ENCODE measurements around the gene ADGRF4. TPM values are rescaled to one million over a fixed set of nuclear protein-coding genes. Genes with fewer than 3 reads are reported as not detected.

The ADGRF4 gene
- total RNA-seq, 1 donor from 2014 or later: not detected

DNA sequence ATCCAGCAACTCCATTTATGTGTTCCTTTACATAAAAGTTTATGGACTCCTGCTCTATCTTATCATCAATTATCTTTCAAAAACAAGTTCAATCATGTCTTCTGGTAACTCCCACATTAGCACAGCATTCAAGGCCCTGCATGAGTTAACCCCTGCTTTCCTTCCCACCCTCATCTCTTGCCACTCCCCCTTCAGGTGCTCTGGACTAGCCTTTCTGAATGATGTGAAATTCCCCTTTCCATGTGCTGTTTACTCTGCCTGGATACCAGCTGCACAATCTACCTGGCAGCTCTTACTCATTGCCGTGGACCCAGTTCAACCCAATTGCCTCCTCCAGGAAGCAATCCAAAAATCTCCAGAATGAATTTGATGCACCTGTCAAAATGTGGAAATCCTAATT is 11.9 kb downstream of the ADGRF4 start:
- DNase-seq (ENCODE audit: low spot score): no peak
- Mint-ChIP-seq H3K4me1 (ENCODE audit: unreplicated experiment) (no peaks in the 10 kb centered on the region), H3K4me3 (ENCODE audit: unreplicated experiment) (no peak overlapping the region), H3K27me3 (ENCODE audit: unreplicated experiment) (no peaks in the 10 kb centered on the region), H3K27ac (ENCODE audit: unreplicated experiment) (no peak overlapping the region), H3K36me3 (ENCODE audit: low read depth, unreplicated experiment) (no peaks in the 10 kb centered on the region), H3K9me3 (ENCODE audit: unreplicated experiment) (no peaks in the 10 kb centered on the region)
- TF ChIP-seq, protein P1, sequence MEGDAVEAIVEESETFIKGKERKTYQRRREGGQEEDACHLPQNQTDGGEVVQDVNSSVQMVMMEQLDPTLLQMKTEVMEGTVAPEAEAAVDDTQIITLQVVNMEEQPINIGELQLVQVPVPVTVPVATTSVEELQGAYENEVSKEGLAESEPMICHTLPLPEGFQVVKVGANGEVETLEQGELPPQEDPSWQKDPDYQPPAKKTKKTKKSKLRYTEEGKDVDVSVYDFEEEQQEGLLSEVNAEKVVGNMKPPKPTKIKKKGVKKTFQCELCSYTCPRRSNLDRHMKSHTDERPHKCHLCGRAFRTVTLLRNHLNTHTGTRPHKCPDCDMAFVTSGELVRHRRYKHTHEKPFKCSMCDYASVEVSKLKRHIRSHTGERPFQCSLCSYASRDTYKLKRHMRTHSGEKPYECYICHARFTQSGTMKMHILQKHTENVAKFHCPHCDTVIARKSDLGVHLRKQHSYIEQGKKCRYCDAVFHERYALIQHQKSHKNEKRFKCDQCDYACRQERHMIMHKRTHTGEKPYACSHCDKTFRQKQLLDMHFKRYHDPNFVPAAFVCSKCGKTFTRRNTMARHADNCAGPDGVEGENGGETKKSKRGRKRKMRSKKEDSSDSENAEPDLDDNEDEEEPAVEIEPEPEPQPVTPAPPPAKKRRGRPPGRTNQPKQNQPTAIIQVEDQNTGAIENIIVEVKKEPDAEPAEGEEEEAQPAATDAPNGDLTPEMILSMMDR (IDR thresholded peaks at IDR 0.05; ENCODE audit: unreplicated experiment): no peak

- Mint-ChIP-seq H3K4me1 (ENCODE audit: unreplicated experiment) (no peaks in the 10 kb centered on the region), H3K27me3 (ENCODE audit: unreplicated experiment) (no peaks in the 10 kb centered on the region), H3K9me3 (ENCODE audit: unreplicated experiment) (no peaks in the 10 kb centered on the region), H3K36me3 (ENCODE audit: low read depth, unreplicated experiment) (no peaks in the 10 kb centered on the region), H3K4me3 (ENCODE audit: unreplicated experiment) (no peak overlapping the region), H3K27ac (ENCODE audit: unreplicated experiment) (no peak overlapping the region)
- TF ChIP-seq, protein P1 (IDR thresholded peaks at IDR 0.05; ENCODE audit: unreplicated experiment): no peak
- no peak for DNase-seq (ENCODE audit: low spot score)
Observed at GRCh38 chr6:47713200-47713599, 14.8 kb downstream of the ADGRF4 start.

DNA sequence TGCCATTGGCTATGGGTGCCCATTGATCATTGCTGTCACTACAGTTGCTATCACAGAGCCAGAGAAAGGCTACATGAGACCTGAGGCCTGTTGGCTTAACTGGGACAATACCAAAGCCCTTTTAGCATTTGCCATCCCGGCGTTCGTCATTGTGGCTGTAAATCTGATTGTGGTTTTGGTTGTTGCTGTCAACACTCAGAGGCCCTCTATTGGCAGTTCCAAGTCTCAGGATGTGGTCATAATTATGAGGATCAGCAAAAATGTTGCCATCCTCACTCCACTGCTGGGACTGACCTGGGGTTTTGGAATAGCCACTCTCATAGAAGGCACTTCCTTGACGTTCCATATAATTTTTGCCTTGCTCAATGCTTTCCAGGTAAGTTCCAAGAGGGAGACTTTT is 16.4 kb downstream of the ADGRF4 start:
- TF ChIP-seq, protein P1 (IDR thresholded peaks at IDR 0.05; ENCODE audit: unreplicated experiment): no peak
- no peaks in the 10 kb centered on the region for H3K4me1 Mint-ChIP-seq (ENCODE audit: unreplicated experiment)
- no peaks in the 10 kb centered on the region for H3K27me3 Mint-ChIP-seq (ENCODE audit: unreplicated experiment)
- H3K9me3 Mint-ChIP-seq (ENCODE audit: unreplicated experiment): no peaks in the 10 kb centered on the region
- H3K27ac Mint-ChIP-seq (ENCODE audit: unreplicated experiment): no peak overlapping the region
- no peak overlapping the region for H3K4me3 Mint-ChIP-seq (ENCODE audit: unreplicated experiment)
- no peak for DNase-seq (ENCODE audit: low spot score)
- H3K36me3 Mint-ChIP-seq (ENCODE audit: low read depth, unreplicated experiment): no peaks in the 10 kb centered on the region

DNA sequence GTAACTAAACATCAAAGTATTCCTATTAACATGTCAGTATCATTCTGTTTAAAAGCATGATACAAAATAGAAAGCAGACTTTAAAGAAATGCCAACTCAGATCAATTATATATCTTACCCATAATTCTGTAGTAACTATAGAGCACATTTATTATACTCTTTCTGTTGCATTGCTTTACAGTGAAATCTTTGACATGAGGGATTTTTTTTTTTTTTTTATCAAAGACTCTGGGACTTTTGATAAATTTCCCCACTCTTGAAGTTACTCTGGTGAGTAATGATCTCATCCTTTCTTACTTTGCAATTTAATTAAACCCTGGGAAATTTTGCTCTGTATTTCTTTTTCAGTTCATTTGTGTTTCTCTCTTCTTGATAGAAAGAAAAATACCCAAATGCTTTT is 17.4 kb downstream of the ADGRF4 start:
- H3K27ac Mint-ChIP-seq (ENCODE audit: unreplicated experiment): no peak overlapping the region
- no peaks in the 10 kb centered on the region for H3K9me3 Mint-ChIP-seq (ENCODE audit: unreplicated experiment)
- DNase-seq (ENCODE audit: low spot score): no peak
- H3K27me3 Mint-ChIP-seq (ENCODE audit: unreplicated experiment): no peaks in the 10 kb centered on the region
- TF ChIP-seq, protein P1 (IDR thresholded peaks at IDR 0.05; ENCODE audit: unreplicated experiment): no peak
- H3K36me3 Mint-ChIP-seq (ENCODE audit: low read depth, unreplicated experiment): no peaks in the 10 kb centered on the region
- H3K4me3 Mint-ChIP-seq (ENCODE audit: unreplicated experiment): no peak overlapping the region
- no peaks in the 10 kb centered on the region for H3K4me1 Mint-ChIP-seq (ENCODE audit: unreplicated experiment)

GRCh38 chr6:47716207-47716606 is 17.8 kb downstream of the ADGRF4 start:
- no peak overlapping the region for H3K4me3 Mint-ChIP-seq (ENCODE audit: unreplicated experiment)
- H3K36me3 Mint-ChIP-seq (ENCODE audit: low read depth, unreplicated experiment): no peaks in the 10 kb centered on the region
- no peaks in the 10 kb centered on the region for H3K27me3 Mint-ChIP-seq (ENCODE audit: unreplicated experiment)
- TF ChIP-seq, protein P1 (IDR thresholded peaks at IDR 0.05; ENCODE audit: unreplicated experiment): no peak
- H3K4me1 Mint-ChIP-seq (ENCODE audit: unreplicated experiment): no peaks in the 10 kb centered on the region
- H3K27ac Mint-ChIP-seq (ENCODE audit: unreplicated experiment): no peak overlapping the region
- no peak for DNase-seq (ENCODE audit: low spot score)
- H3K9me3 Mint-ChIP-seq (ENCODE audit: unreplicated experiment): no peaks in the 10 kb centered on the region
